ENCODE results near the gene CALB2.

DNA sequence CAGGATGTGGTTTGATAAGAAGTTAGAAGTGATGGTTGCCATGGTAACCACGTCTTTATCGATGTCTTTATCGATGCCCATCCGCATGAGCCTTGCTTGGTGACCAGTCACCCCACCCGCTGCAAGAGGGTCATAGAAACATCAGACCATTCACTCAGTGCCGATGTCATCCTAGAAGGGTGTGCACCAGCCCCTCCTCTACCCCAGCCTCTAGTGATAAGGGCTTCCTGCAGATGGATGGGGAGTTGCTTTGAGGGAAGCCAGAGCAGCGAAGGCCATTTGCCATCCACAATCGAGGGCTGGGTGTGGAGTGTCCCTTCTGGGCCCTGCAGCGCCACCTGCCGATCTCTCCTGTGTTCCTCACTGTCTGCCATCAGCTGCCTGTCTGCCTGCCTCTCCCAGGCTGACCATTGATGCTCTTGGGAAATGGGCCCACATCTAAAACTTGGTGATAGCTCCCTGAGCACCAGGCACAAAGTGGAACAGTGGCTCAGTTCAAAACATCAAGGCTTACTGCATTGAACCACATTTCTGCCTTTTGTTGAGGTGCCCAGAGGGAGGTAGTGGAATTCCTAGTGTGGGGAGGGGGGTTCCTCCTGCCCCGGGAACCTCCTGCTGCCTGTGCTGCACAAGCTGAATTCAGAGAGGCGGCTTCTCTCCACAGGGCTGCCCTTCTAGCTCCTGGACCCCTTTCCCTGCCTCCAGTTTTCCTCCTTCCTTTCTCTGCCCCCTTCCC is 8.9 kb downstream of the CALB2 start:
- TF ChIP-seq, protein P1, sequence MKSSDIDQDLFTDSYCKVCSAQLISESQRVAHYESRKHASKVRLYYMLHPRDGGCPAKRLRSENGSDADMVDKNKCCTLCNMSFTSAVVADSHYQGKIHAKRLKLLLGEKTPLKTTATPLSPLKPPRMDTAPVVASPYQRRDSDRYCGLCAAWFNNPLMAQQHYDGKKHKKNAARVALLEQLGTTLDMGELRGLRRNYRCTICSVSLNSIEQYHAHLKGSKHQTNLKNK (CRISPR knock-in tag; IDR thresholded peaks at IDR 0.05) = no peak
- TF ChIP-seq NFE2L1 (CRISPR knock-in tag; IDR thresholded peaks at IDR 0.05) = no peak
- no peak for TF ChIP-seq ZNF121 (CRISPR knock-in tag; IDR thresholded peaks at IDR 0.05)

Data from WTC11 (cell line).